NCI-H1436 (cell line): Measurements from ENCODE around the gene CERKL.
A peak's percentile ranks its signal among the peaks of the same experiment; 100 is the strongest.

Experiments
- DNase-seq: peaks from one replicate; lab custom pipeline; 2025; lab: John Stamatoyannopoulos, UW

Gene CERKL

GRCh38 chr2:181628590-181629585, 28.0 kb downstream of the CERKL start:
- no peak for DNase-seq

GRCh38 chr2:181627545-181627944, 29.4 kb downstream of the CERKL start:
- no peak for DNase-seq

- DNase-seq = no peak
Observed at GRCh38 chr2:181626671-181627070, 30.2 kb downstream of the CERKL start.

- no peak for DNase-seq
Observed at GRCh38 chr2:181623159-181623558, 33.7 kb downstream of the CERKL start.

- no peak for DNase-seq
Observed at GRCh38 chr2:181621779-181622490, 35.0 kb downstream of the CERKL start.

GRCh38 chr2:181619516-181619915, 37.4 kb downstream of the CERKL start:
- no peak for DNase-seq

- no peak for DNase-seq
Observed at GRCh38 chr2:181616715-181617114, 40.2 kb downstream of the CERKL start.

- no peak for DNase-seq
Observed at GRCh38 chr2:181614874-181615638, 41.8 kb downstream of the CERKL start.

GRCh38 chr2:181613241-181613640, 43.7 kb downstream of the CERKL start:
- DNase-seq = no peak

GRCh38 chr2:181607629-181608590, 49.0 kb downstream of the CERKL start:
- no peak for DNase-seq

- no peak for DNase-seq
Observed at GRCh38 chr2:181605889-181606837, 50.7 kb downstream of the CERKL start.

GRCh38 chr2:181602017-181602416, 54.9 kb downstream of the CERKL start:
- no peak for DNase-seq

GRCh38 chr2:181596556-181596955, 60.3 kb downstream of the CERKL start:
- no peak for DNase-seq

GRCh38 chr2:181594322-181594721, 62.6 kb downstream of the CERKL start:
- no peak for DNase-seq

GRCh38 chr2:181589779-181590178, 67.1 kb downstream of the CERKL start:
- no peak for DNase-seq

GRCh38 chr2:181588546-181588945, 68.4 kb downstream of the CERKL start:
- DNase-seq = no peak

GRCh38 chr2:181586569-181587081, 70.3 kb downstream of the CERKL start:
- peak; percentile 31 for DNase-seq

GRCh38 chr2:181585732-181586131, 71.2 kb downstream of the CERKL start:
- no peak for DNase-seq

GRCh38 chr2:181581534-181581933, 75.4 kb downstream of the CERKL start:
- no peak for DNase-seq

- no peak for DNase-seq
Observed at GRCh38 chr2:181578829-181579228, 78.1 kb downstream of the CERKL start.
